Measurements from ENCODE around the gene STK16.

STK16 gene

DNA sequence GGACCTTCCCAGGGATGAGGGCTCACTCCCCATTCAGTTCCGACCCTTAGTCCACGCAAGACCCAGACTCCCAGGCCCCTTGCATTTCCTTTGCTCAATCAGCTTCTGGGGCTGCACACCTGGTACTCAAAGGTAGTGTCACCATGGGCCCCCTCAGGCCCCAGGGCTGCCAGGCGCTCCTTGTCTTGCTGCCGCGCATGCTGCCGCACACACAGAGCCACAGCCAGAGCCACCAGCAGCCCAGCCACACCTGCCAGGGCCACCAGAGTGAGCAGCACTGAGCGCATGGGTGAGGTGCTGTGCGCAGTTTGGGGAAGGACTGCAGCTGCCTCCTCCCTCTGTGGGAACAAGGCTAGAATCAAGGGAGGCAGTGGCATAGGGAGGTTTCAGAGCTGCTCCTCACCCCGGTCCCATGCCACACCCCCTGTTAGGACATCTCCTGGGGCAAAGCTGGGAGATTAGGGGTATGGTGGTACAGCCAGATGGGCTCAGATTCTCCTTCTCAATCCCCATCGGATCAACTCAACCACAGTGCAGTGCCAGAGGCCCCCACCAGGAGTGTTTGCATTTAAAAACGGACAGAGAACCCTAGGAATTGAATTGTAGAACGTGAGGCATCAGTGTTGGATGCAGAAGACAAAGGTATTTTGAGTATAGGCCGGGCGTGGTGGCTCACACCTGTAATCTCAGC lies 52.6 kb downstream of the STK16 start:
- in situ Hi-C loops (cut with HindIII; ENCODE audit: low sequenced_read_pairs): no loop called here
- no peak overlapping the region for H3K4me3 ChIP-seq (ENCODE audit: low read depth, low read length)
- no peak for DNase-seq (ENCODE audit: low read depth, low spot score)
- TF ChIP-seq, protein P1, sequence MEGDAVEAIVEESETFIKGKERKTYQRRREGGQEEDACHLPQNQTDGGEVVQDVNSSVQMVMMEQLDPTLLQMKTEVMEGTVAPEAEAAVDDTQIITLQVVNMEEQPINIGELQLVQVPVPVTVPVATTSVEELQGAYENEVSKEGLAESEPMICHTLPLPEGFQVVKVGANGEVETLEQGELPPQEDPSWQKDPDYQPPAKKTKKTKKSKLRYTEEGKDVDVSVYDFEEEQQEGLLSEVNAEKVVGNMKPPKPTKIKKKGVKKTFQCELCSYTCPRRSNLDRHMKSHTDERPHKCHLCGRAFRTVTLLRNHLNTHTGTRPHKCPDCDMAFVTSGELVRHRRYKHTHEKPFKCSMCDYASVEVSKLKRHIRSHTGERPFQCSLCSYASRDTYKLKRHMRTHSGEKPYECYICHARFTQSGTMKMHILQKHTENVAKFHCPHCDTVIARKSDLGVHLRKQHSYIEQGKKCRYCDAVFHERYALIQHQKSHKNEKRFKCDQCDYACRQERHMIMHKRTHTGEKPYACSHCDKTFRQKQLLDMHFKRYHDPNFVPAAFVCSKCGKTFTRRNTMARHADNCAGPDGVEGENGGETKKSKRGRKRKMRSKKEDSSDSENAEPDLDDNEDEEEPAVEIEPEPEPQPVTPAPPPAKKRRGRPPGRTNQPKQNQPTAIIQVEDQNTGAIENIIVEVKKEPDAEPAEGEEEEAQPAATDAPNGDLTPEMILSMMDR (IDR thresholded peaks at IDR 0.05; ENCODE audit: low read depth, low read length): peak; percentile 27

DNA sequence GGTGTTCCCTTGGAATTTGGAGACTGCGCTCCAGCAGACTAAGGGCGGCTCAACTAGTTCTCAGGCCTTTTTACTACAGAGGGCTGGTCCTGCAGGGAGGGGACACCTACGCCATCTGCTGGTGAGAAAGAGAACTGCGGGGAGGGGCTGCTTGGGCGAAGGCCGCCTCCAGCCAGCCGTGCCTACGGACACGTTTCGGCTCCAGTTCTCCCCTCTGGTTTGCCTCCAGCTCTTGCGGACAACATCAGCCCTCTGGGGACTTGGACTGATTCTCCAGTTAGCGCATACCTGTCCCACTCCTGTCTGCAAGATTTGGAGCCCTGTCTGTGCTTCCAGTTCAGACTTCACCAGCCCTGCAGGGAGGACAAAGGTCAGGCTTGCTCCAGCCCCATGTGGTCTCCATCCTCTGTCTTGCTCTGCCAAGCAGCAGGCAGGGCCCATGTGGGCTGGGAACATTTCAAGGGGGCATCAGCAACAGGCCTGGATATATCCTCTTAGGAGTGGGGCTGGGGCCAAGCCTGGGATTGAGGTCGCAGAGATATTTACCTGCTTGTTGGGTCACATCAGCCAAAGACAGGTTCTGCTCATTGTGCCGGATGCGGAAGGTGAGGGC lies 53.6 kb downstream of the STK16 start:
- peak; percentile 67 for DNase-seq (ENCODE audit: low read depth, low spot score)
- in situ Hi-C loops (cut with HindIII; ENCODE audit: low sequenced_read_pairs): no loop called here
- no peak overlapping the region for H3K4me3 ChIP-seq (ENCODE audit: low read depth, low read length)
- TF ChIP-seq, protein P1 (IDR thresholded peaks at IDR 0.05; ENCODE audit: low read depth, low read length): peak; percentile 99

DNA sequence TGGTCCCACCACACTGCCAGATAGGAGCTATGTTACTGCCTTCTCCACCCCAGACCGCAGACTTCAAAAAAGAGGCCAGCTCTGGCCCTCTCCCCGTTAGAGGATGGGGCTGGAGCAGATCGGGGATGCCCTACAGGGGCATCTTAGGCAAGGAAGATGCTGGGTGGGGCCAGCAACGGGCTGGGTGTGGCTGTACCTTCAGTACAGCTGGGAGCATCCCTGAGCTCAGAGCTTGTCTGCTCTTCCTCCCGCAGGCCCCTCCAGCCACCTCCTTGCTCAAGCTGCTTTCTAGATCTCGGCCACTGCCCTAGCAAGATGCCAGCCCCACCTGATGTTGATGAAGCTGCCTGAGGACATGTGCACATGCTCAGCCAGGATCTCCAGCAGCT lies 54.1 kb downstream of the STK16 start:
- H3K4me3 ChIP-seq (ENCODE audit: low read depth, low read length): no peak overlapping the region
- in situ Hi-C loops (cut with HindIII; ENCODE audit: low sequenced_read_pairs): no loop called here
- TF ChIP-seq, protein P1 (IDR thresholded peaks at IDR 0.05; ENCODE audit: low read depth, low read length): no peak
- DNase-seq (ENCODE audit: low read depth, low spot score): no peak

Measured in astrocyte of the spinal cord (primary cell).